ENCODE data around the gene ZC3H4.

The ZC3H4 gene

DNA sequence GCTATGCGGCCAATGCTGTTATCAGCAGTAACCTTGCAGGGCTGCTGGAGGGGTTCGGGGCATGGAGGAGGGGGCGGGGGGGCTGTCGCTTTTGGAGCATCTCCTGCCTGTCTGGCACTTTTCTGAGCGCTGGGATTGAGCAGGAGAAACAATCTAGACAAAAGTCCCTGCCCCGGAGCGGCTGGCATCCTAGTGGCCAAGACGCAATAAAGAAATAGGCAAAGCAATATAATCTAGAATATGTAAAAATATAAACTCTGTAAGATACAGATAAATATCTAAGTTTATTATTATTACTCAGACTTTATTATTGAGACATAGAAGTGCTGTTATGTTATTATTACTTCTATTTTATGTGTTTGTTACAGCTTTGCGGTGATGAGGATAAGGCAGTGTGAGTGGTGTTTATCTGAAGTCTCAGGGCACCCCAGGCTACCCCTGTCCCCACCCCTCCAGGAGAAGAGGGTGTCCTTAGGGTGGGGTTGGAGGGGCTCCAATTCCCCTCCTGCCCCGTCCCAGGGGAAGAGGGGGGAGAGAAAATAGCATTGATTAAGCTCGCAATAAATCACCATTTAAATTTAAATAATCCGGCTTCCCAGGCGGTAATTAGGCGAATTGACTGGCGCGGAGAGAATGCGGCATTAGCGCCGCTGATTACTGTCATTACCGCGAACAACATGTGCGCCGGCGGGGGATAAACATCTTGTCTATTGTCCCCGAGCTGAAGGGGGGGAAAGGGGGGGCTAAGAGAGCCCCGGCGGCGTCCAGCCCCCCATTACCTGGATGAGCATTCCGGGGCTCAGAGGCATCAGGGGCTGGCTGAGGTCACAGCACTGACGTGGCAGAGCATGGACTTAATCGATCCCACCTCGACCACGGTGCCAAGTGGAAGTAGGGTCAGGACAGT lies 90.8 kb downstream of the ZC3H4 start:
- no peak for DNase-seq (ENCODE audit: low read depth in 2 of 2, low spot score in 1 of 2)

DNA sequence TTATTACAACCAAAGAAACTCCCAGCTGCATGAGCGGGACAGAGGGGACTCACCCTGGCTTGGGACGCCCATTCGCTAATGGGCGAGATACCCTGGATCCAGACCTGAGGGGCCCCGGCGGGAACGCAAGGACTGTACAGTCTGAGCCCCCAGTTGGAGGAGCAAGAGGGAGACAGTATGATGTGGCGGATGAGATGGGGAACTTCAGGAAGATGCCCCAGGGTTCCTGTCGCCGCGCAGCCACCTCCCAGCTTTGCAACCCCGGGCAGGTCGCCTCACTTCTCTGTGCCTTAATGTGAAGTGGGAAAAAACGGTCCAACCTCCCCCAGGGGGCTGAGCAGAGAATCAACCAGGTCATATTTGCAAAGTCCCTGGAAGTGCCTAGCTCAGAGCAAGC lies 91.4 kb downstream of the ZC3H4 start:
- DNase-seq (ENCODE audit: low read depth in 2 of 2, low spot score in 1 of 2) = no peak

DNA sequence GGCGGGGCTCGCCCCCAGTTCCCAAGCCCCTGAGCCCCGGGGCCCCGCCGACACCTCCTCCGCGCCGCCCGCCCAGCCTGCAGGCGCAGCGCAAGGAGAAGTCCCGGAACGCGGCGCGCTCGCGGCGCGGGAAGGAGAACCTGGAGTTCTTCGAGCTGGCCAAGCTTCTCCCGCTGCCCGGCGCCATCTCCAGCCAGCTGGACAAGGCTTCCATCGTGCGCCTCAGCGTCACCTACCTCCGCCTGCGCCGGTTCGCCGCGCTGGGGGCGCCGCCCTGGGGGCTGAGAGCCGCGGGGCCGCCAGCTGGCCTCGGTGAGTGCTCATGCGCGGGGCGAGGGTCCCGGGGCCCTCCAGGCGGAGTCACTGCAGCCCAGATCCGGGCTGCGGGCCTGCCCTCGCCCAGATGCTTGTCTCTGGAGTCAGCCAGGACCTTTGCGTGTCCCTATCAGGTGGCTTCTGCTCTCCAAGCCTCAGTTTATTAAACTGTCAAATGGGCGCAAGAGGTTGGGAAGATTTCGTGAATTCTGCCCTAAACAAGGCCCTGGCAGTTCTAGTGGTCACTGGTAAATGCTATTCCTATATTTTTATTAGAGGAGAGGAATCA lies 91.9 kb downstream of the ZC3H4 start:
- DNase-seq (ENCODE audit: low read depth in 2 of 2, low spot score in 1 of 2) = no peak

DNA sequence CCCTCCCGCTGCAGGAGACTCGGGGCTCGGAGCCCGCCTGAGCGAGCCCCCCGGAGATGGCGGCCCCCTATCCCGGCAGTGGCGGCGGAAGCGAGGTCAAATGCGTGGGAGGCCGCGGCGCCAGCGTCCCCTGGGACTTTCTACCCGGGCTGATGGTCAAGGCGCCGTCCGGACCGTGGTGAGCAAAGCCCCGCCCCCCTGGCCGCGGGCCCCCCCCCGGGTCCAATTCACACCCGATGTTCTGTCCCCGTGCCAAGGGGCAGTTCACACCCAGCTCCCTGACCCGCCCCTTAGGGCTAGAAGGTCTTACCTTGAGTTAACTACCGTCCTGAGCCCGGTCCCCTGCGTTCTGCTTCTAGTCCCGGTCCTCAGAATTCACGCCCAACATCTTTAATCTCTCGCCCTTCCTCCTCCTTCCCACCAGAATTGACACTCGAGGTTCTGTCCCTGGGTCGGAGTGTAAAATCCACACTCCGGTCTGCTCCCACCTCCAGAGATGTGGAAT lies 92.5 kb downstream of the ZC3H4 start:
- DNase-seq (ENCODE audit: low read depth in 2 of 2, low spot score in 1 of 2) = no peak

DNA sequence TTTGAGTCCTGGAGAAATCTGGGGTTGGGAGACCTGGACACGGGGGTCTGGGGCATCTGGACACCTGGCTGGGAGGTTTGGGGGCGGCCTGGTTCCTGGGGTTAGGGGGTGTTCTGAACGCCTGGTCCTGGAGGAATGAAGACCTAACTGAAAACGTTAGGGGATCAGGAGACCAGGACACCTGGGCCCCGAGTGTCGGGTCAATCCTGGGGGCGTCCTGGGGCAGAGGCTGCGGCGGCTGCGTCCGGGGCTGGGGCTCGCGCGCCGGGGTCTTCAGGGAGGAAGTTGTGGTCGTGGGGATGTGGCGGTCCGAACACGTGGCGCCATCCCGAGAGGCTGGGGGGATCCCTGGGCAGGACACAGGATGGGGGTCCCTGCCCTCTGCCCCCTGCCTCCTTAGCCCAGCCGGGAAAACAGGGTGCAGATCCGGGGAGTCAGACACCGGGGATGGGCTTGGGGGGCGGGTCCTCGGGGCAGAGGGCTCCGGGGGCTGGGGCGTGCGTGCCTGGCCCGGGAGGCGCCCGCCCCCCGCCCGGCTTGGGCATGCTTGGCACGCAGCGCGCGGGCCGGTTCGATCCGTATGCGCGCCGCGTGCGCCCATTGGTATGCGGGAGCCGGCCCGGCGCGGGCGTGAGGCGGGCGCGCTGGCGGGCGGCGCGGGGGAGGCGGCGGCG lies 93.3 kb downstream of the ZC3H4 start:
- no peak for DNase-seq (ENCODE audit: low read depth in 2 of 2, low spot score in 1 of 2)

DNA sequence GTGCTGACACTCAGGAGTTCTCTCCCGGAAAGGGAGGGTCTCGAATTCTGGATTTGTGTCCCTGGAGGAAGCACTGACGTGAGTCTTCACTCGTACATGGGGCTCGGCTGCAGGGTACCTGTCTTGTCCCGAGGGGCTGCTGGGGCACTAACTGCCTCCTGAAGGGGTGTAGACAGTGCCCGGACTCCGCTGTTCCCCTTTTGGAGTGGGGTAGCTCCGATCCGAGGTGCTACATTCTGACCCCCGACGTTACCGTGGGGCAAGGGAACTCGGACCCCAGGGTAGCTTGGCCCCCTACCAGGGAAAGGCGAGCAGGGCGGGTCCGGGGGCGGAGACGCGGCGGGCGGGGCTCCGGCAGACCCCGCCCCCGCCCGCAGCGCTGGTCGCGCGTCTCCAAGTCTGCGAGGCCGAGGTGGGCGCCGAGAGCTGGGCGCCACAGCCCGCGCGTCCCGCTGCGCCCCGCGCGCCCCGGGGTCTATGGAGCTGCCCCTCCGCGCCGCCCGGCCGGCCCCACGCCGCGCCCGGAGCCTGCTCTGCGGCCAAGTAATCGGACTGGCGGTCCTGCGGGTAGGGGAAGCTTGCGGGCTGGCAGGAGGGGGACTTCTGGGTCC lies 94.0 kb downstream of the ZC3H4 start, which contains the start of gene NPAS1:
TSS of gene NPAS1 (plus strand) at position 407 of the 611 bp plus-strand sequence. CDS start 1,211 bp downstream, outside the sequence.
- DNase-seq (ENCODE audit: low read depth in 2 of 2, low spot score in 1 of 2) = no peak

DNA sequence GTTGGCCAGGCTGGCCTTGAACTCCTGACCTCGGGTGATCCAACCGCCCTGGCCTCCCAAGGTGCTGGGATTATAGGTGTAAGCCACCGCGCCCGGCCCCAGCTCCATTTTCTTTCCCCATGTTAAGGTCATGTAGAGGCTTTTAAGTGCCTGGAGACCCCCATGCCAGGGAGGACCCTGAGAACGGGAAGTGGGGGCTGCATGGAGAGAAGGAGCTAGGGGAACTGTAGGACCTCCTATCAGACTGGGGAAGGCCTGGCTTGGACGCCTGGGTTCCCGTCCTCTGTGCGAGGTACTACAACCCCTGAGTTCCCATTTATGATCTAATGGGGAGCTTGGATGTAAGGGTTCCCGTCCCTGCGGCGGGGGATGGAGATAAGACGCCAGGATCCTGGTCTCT lies 94.7 kb downstream of the ZC3H4 start:
- no peak for DNase-seq (ENCODE audit: low read depth in 2 of 2, low spot score in 1 of 2)
